ENCODE measurements around the gene ZEB2. TPM values are rescaled to one million over a fixed set of nuclear protein-coding genes. Genes with fewer than 3 reads are reported as not detected.

The ZEB2 gene
- total and polyA plus RNA-seq, 2 of the 8 experiments (the other 6 are each of a cell fraction or from before 2014, with no cell fraction given): 0.38 TPM; not detected in 1

DNA sequence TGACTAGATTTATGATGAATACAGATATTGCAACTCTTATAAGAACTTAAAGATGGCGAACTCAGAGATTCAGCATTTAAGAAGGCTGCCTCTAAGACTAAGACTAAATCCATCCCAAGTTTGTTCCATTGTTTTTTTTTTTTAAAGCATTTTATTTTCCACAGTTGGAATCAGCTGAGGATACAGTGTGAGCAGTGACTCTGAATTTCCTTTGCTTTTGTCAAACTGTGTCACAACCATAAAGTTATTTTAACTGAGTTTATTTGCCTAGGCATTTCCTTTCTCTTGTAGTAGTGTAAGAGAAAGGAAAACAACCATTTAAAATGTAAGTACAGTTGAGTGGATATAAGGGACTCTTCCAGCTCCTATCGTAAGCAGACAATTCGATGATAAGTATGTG is 63.9 kb downstream of the ZEB2 start:
- TF ChIP-seq SIX5 (IDR thresholded peaks at IDR 0.05; ENCODE audit: low read depth, low read length) (no peak), RAD21 (IDR thresholded peaks at IDR 0.05 in 1 of 2, conservative IDR thresholded peaks at IDR 0.05 in 1 of 2; ENCODE audit: low read depth in 2 of 2, low read length in 2 of 2) (no peak), MAFK (IDR thresholded peaks at IDR 0.05; ENCODE audit: low read depth, low read length) (no peak), RXRA (IDR thresholded peaks at IDR 0.05; ENCODE audit: insufficient read depth, low read depth, low read length) (no peak), TEAD4 (IDR thresholded peaks at IDR 0.05; ENCODE audit: low read depth, low read length) (no peak), TAF7 (optimal IDR thresholded peaks at IDR 0.05; ENCODE audit: borderline replicate concordance, low read depth, low read length) (no peak), TCF12 (IDR thresholded peaks at IDR 0.05; ENCODE audit: low read depth, low read length) (no peak), KDM4A (IDR thresholded peaks at IDR 0.05; ENCODE audit: low read depth, low read length, severe bottlenecking) (no peak), SRF (IDR thresholded peaks at IDR 0.05; ENCODE audit: low read depth, low read length) (no peak), SUZ12 (IDR thresholded peaks at IDR 0.05; ENCODE audit: low read length) (no peak), SIRT6 (IDR thresholded peaks at IDR 0.05; ENCODE audit: low read length) (no peak), TAF1 (IDR thresholded peaks at IDR 0.05; ENCODE audit: low read depth, low read length) (no peak), RFX5 (IDR thresholded peaks at IDR 0.05; ENCODE audit: borderline replicate concordance, low read depth, low read length) (no peak)
- TF ChIP-seq, protein P1, sequence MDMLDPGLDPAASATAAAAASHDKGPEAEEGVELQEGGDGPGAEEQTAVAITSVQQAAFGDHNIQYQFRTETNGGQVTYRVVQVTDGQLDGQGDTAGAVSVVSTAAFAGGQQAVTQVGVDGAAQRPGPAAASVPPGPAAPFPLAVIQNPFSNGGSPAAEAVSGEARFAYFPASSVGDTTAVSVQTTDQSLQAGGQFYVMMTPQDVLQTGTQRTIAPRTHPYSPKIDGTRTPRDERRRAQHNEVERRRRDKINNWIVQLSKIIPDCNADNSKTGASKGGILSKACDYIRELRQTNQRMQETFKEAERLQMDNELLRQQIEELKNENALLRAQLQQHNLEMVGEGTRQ (IDR thresholded peaks at IDR 0.05; ENCODE audit: low read length): no peak
- no peak overlapping the region for H3K14ac ChIP-seq (ENCODE audit: insufficient read length)
- H4K91ac ChIP-seq (replicated peaks; ENCODE audit: insufficient read length, low read length): no peak overlapping the region
- ChIA-PET POLR2A (ENCODE audit: partially characterized antibody) (no interaction called here), CTCF (ENCODE audit: partially characterized antibody) (no interaction called here)
- H2AFZ ChIP-seq (ENCODE audit: low read length): no peak overlapping the region
- H2BK15ac ChIP-seq (ENCODE audit: low read length): no peak overlapping the region
- H3K23me2 ChIP-seq (ENCODE audit: low read depth, low read length): no peaks in the 10 kb centered on the region
- H3K79me2 ChIP-seq (ENCODE audit: control insufficient read depth in 1 of 2, insufficient read depth in 2 of 2, low read length in 2 of 2): no peaks in the 10 kb centered on the region
- no peak overlapping the region for H3K9ac ChIP-seq (replicated peaks in 1 of 4; ENCODE audit: extremely low read depth in 1 of 4, low read depth in 3 of 4, low read length in 3 of 4)
- H3K23ac ChIP-seq (ENCODE audit: insufficient read length): no peak overlapping the region
- no peak overlapping the region for H3K27ac ChIP-seq (ENCODE audit: low read depth, low read length)
- no peak overlapping the region for H3K4me2 ChIP-seq (ENCODE audit: insufficient read depth in 1 of 2, low read depth in 2 of 2, low read length in 2 of 2)
- no peak overlapping the region for H3K56ac ChIP-seq (replicated peaks; ENCODE audit: insufficient read length, low read depth, low read length)
- H4K5ac ChIP-seq (ENCODE audit: insufficient read length, low read depth, low read length): no peak overlapping the region
- H2BK5ac ChIP-seq (ENCODE audit: low read depth, low read length): no peak overlapping the region
- DNase-seq (ENCODE audit: low read depth in 1 of 2, low spot score in 2 of 2): no peak
- no peak overlapping the region for H4K8ac ChIP-seq (ENCODE audit: extremely low read depth, insufficient read depth, low read length)
- no peak overlapping the region for H3K18ac ChIP-seq (ENCODE audit: extremely low read depth, low read length)
- no peak for FAIRE-seq
- H3K4me1 ChIP-seq (replicated peaks in 1 of 4; ENCODE audit: control insufficient read depth in 3 of 4, insufficient read depth in 4 of 4, low read length in 3 of 4): peaks cover 0 to 12% (median 4%) of the 10 kb centered on the region in 4 experiments; a peak in 4 of 7 replicates
- no peak overlapping the region for H3K4ac ChIP-seq (replicated peaks; ENCODE audit: insufficient read length, low read depth, low read length)
- H3K27me3 ChIP-seq (replicated peaks in 1 of 4; ENCODE audit: control insufficient read depth in 3 of 4, extremely low read depth in 1 of 4, insufficient read depth in 3 of 4, low read length in 3 of 4): no peaks in the 10 kb centered on the region; a peak in 2 of 7 replicates
- H3K36me3 ChIP-seq (ENCODE audit: control insufficient read depth in 2 of 4, insufficient read depth in 4 of 4, low read length in 3 of 4): no peaks in the 10 kb centered on the region
- H2BK12ac ChIP-seq (ENCODE audit: low read depth, low read length): no peak overlapping the region
- no peaks in the 10 kb centered on the region for H3K79me1 ChIP-seq (ENCODE audit: low read depth, low read length)
- 90% methylated on average over 3 of the region's 3 CpGs; no CpG with 5 or more reads in 1 of the 2 experiments for WGBS, 2 experiments (ENCODE audit: extremely low coverage in 1 of 2, insufficient coverage in 1 of 2, insufficient read length in 1 of 2, insufficient replicate concordance in 2 of 2, low coverage in 1 of 2, low lambda C conversion rate in 2 of 2, missing lambda C conversion rate in 1 of 2)
- no peak overlapping the region for H2BK20ac ChIP-seq (ENCODE audit: low read length)
- H2BK120ac ChIP-seq (replicated peaks; ENCODE audit: low read depth, low read length): no peak overlapping the region
- H3K4me3 ChIP-seq (ENCODE audit: extremely low read depth in 1 of 4, insufficient read depth in 2 of 4, low read depth in 3 of 4, low read length in 4 of 4): no peak overlapping the region
- H2AK5ac ChIP-seq (ENCODE audit: low read depth, low read length): no peak overlapping the region
- H4K20me1 ChIP-seq (replicated peaks in 1 of 2; ENCODE audit: control insufficient read depth in 1 of 2, insufficient read depth in 2 of 2, low read length in 2 of 2): no peaks in the 10 kb centered on the region
- no peaks in the 10 kb centered on the region for H3K9me3 ChIP-seq (ENCODE audit: insufficient read depth in 2 of 2, low read depth in 1 of 2, low read length in 1 of 2)
